Trophoblast cell (in vitro differentiated cells and primary cell): ENCODE measurements around the gene PSMA7.
A peak's percentile ranks its signal among the peaks of the same experiment; 100 is the strongest.

Experiments
- DNase-seq, 2 donors: peaks; one replicate each; pipeline ENCODE4 v3.0.0-alpha.2; 2016
- H2AFZ ChIP-seq: 2 replicates; pipeline ENCODE4 v1.6.1; 2013; ENCODE audit warnings: low read length, moderate library complexity, mild to moderate bottlenecking; ENCODE audit not compliant: insufficient read depth, poor library complexity
- H2AK5ac ChIP-seq: 2 replicates; pipeline ENCODE4 v1.6.1; 2013; ENCODE audit warnings: mild to moderate bottlenecking, low read length
- H2BK120ac ChIP-seq: 2 replicates; pipeline ENCODE4 v1.6.1; 2013; ENCODE audit warnings: low read length, mild to moderate bottlenecking, moderate library complexity; ENCODE audit not compliant: insufficient read depth, poor library complexity
- H2BK12ac ChIP-seq: 2 replicates; pipeline ENCODE4 v1.6.1; 2013; ENCODE audit warnings: mild to moderate bottlenecking, low read length, moderate library complexity
- H2BK5ac ChIP-seq: 2 replicates; pipeline ENCODE4 v1.6.1; 2013; ENCODE audit warnings: low read length, low read depth, moderate library complexity, mild to moderate bottlenecking; ENCODE audit not compliant: poor library complexity
- H3K14ac ChIP-seq: 2 replicates; pipeline ENCODE4 v1.6.1; 2013; ENCODE audit warnings: mild to moderate bottlenecking, low read length
- H3K18ac ChIP-seq: 2 replicates; pipeline ENCODE4 v1.6.1; 2013; ENCODE audit warnings: mild to moderate bottlenecking, low read length
- H3K23ac ChIP-seq: 2 replicates; pipeline ENCODE4 v1.6.1; 2013; ENCODE audit warnings: low read length
- H3K27ac ChIP-seq: 2 replicates; pipeline ENCODE4 v1.5.1; 2013; ENCODE audit warnings: low read depth, mild to moderate bottlenecking, inconsistent platforms, low read length, moderate library complexity
- H3K27me3 ChIP-seq: 2 replicates; pipeline ENCODE4 v1.6.1; 2013; ENCODE audit warnings: inconsistent platforms, mild to moderate bottlenecking, low read length, moderate library complexity; ENCODE audit not compliant: insufficient read depth
- H3K36me3 ChIP-seq, 2 experiments: 1 replicate in 1 of 2; 2 replicates in 1 of 2; pipeline ENCODE4 v1.6.1; 2013; ENCODE audit warnings: low read length in 2 of 2, mild to moderate bottlenecking in 2 of 2, moderate library complexity in 1 of 2; ENCODE audit not compliant: insufficient read depth in 2 of 2, control insufficient read depth in 1 of 2
- H3K4ac ChIP-seq: 2 replicates; pipeline ENCODE4 v1.6.1; 2013; ENCODE audit warnings: low read depth, mild to moderate bottlenecking, low read length, moderate library complexity
- H3K4me1 ChIP-seq, 2 experiments: 1 replicate in 1 of 2; 2 replicates in 1 of 2; pipeline ENCODE4 v1.6.1; 2013; ENCODE audit warnings: low read length in 2 of 2, mild to moderate bottlenecking in 2 of 2, moderate library complexity in 1 of 2; ENCODE audit not compliant: insufficient read depth in 2 of 2, control insufficient read depth in 1 of 2
- H3K4me2 ChIP-seq: 2 replicates; pipeline ENCODE4 v1.6.1; 2013; ENCODE audit warnings: inconsistent platforms, mild to moderate bottlenecking, low read length, moderate library complexity
- H3K4me3 ChIP-seq: 2 replicates; pipeline ENCODE4 v1.5.1; 2013; ENCODE audit warnings: mild to moderate bottlenecking, low read depth, low read length, inconsistent platforms
- H3K79me1 ChIP-seq: one replicate; pipeline ENCODE4 v1.6.1; 2013; ENCODE audit warnings: low read length
- H3K79me2 ChIP-seq: 2 replicates; pipeline ENCODE4 v1.6.1; 2013; ENCODE audit warnings: low read length, mild to moderate bottlenecking; ENCODE audit not compliant: control insufficient read depth, insufficient read depth, poor library complexity
- H3K9ac ChIP-seq: 2 replicates; pipeline ENCODE4 v1.6.1; 2013; ENCODE audit warnings: mild to moderate bottlenecking, low read length
- H3K9me3 ChIP-seq: 2 replicates; pipeline ENCODE4 v1.6.1; 2013; ENCODE audit warnings: low read depth, mild to moderate bottlenecking, control low read depth, inconsistent platforms, low read length; ENCODE audit not compliant: insufficient read depth
- H4K12ac ChIP-seq: 2 replicates; pipeline ENCODE4 v1.6.1; 2013; ENCODE audit warnings: low read depth, mild to moderate bottlenecking, low read length, moderate library complexity
- H4K8ac ChIP-seq: 2 replicates; pipeline ENCODE4 v1.6.1; 2013; ENCODE audit warnings: low read depth, mild to moderate bottlenecking, low read length, moderate library complexity
- H4K91ac ChIP-seq: one replicate; pipeline ENCODE4 v1.6.1; 2013; ENCODE audit warnings: low read depth, mild to moderate bottlenecking, low read length, moderate library complexity
- WGBS: extraction: QIAGEN DNeasy Blood & Tissue Kit; methylation state at CpG from one replicate; pipeline ENCODE4 v1.1.7; 2013; ENCODE audit warnings: missing lambda C conversion rate; ENCODE audit not compliant: insufficient read length, insufficient coverage; ENCODE audit errors: extremely low coverage; 5-methylcytosine and 5-hydroxymethylcytosine counted together

The PSMA7 gene

DNA sequence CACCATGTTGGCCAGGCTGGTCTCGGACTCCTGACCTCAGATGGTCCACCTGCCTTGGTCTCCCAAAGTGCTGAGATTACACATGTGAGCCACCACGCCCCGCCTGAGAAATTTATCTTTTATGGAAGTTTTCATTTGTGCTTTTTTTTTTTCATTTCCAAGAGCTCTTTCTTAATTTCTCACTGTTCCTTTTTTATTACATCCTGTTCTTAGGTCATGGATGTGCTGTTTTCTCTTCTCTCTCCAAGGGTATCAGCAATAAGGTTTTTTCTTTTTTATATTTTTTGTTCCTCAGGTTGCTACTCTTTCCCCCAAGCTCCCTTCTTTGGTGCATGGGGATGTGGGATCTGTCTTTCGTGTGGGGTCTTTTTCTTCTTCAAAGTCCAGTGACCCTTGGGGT, 42.1 kb downstream of the PSMA7 start:
- no peak overlapping the region for H3K4me3 ChIP-seq
- H4K8ac ChIP-seq, result no peak overlapping the region
- H3K18ac ChIP-seq, result no peak overlapping the region
- H3K9ac ChIP-seq, result no peak overlapping the region
- H4K91ac ChIP-seq, result no peak overlapping the region
- H2BK12ac ChIP-seq, result no peak overlapping the region
- H3K23ac ChIP-seq, result no peak overlapping the region
- H3K79me1 ChIP-seq, result no peaks in the 10 kb centered on the region
- H3K27me3 ChIP-seq, result no peaks in the 10 kb centered on the region
- H3K79me2 ChIP-seq, result no peaks in the 10 kb centered on the region
- no peak overlapping the region for H2BK120ac ChIP-seq
- no peak overlapping the region for H2BK5ac ChIP-seq
- DNase-seq, result no peak
- H3K14ac ChIP-seq, result no peak overlapping the region
- no peak overlapping the region for H3K4me2 ChIP-seq
- H2AFZ ChIP-seq, result no peak overlapping the region
- H3K4me1 ChIP-seq, result no peaks in the 10 kb centered on the region
- H3K9me3 ChIP-seq, result peaks cover 12% of the 10 kb centered on the region
- no peak overlapping the region for H4K12ac ChIP-seq
- H2AK5ac ChIP-seq, result no peak overlapping the region
- no peak overlapping the region for H3K4ac ChIP-seq
- no peaks in the 10 kb centered on the region for H3K36me3 ChIP-seq
- WGBS, result no CpG with 5 or more reads among the region's 4 CpGs
- H3K27ac ChIP-seq, result no peak overlapping the region

DNA sequence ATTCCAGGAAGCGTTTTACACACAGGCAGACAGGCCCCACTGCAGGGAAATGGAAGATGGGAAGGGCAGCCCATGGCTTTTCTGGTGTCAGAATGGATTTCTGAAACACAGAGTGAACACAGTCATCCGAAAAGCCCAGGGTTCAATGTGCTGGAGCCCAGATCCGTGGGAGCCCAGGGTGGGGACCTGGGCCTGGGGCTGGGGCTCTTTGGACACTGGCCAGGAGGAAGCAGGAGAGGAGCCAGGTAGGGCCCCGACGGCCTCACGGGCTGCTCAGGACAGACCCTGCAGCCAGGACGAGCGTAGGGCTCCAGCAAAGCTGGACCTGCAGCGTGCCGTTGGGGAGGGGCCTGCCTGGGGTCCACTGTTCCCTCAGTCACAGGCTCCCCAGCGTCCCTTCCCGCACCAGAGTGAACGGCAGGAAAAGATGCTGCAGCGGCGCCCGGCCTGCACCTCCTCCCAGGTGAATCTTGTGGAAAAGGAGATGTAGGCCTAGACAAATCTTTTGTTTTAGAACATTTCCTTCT, 45.2 kb downstream of the PSMA7 start:
- Histone ChIP-seq H2AK5ac (no peak overlapping the region), H4K91ac (no peak overlapping the region), H3K4me2 (no peak overlapping the region), H2AFZ (no peak overlapping the region), H3K23ac (no peak overlapping the region), H2BK120ac (no peak overlapping the region), H3K27ac (no peak overlapping the region), H3K18ac (no peak overlapping the region), H3K14ac (no peak overlapping the region), H4K8ac (no peak overlapping the region), H3K79me1 (no peaks in the 10 kb centered on the region), H3K9ac (no peak overlapping the region), H3K4me3 (no peak overlapping the region), H3K36me3 (no peaks in the 10 kb centered on the region), H3K4me1 (no peaks in the 10 kb centered on the region), H3K79me2 (no peaks in the 10 kb centered on the region), H3K9me3 (peaks cover 10% of the 10 kb centered on the region), H3K27me3 (no peaks in the 10 kb centered on the region), H2BK5ac (no peak overlapping the region), H2BK12ac (no peak overlapping the region), H3K4ac (no peak overlapping the region), H4K12ac (no peak overlapping the region)
- DNase-seq, result no peak
- WGBS, result no CpG with 5 or more reads among the region's 16 CpGs

DNA sequence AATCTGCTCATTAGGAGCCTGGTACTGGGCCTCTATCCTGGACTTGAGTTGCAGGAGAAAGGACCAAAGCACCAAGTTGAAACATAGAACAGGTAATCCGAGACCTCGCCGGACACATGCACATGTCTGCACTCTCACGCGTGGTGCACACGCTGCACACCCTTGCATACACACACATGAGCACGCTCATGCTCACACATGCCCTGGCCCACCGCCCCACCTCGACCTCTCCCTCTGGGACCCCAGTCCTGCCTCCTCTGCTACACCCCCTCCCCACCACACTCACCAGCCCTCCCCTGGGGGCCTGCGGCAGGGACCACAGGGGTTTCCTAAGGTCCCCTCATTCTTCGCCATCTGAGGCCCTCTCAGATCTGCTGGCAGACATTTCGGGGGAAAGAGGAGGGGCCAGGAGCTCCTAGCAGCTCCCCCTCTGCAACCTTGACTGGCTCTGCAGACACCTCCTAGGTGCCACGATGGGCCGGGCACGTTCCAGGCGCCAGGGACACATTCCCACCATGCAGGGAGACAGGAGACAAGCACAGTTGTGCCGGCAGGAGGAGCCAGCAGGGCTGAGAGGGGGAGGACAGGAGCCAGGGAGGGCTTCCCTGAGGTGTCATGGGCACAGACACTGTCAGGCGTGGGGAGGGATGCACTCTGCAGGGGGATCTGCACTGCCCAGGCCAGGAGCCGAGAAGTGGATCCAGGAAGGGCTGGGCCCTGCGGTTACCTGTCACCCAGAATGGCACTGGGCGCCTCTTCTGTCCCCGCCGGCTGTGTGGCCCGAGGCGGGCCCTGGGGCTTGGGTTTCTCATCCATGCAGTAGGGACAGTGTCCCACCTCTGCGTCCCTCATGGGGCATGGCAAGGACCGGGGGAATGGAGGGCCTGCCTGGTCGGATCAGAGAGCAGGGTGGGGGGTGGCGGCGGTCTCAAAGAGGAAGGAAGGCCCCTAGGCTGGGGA, 46.5 kb downstream of the PSMA7 start:
- H4K91ac ChIP-seq, result no peak overlapping the region
- no peaks in the 10 kb centered on the region for H3K79me2 ChIP-seq
- no peak overlapping the region for H2AK5ac ChIP-seq
- no peak overlapping the region for H4K8ac ChIP-seq
- H3K4me2 ChIP-seq, result no peak overlapping the region
- H3K9me3 ChIP-seq, result peaks cover 8% of the 10 kb centered on the region
- DNase-seq, result peak in 1 of 2 donors; percentile 15
- H2BK12ac ChIP-seq, result no peak overlapping the region
- no peak overlapping the region for H3K18ac ChIP-seq
- no peak overlapping the region for H4K12ac ChIP-seq
- no peak overlapping the region for H2AFZ ChIP-seq
- no peak overlapping the region for H2BK5ac ChIP-seq
- H3K27me3 ChIP-seq, result no peaks in the 10 kb centered on the region
- H3K27ac ChIP-seq, result no peak overlapping the region
- no peak overlapping the region for H3K4ac ChIP-seq
- H3K36me3 ChIP-seq, result no peaks in the 10 kb centered on the region
- H3K14ac ChIP-seq, result no peak overlapping the region
- H3K4me1 ChIP-seq, result no peaks in the 10 kb centered on the region
- H2BK120ac ChIP-seq, result no peak overlapping the region
- no peak overlapping the region for H3K4me3 ChIP-seq
- WGBS, result no CpG with 5 or more reads among the region's 30 CpGs
- H3K9ac ChIP-seq, result no peak overlapping the region
- no peaks in the 10 kb centered on the region for H3K79me1 ChIP-seq
- no peak overlapping the region for H3K23ac ChIP-seq

DNA sequence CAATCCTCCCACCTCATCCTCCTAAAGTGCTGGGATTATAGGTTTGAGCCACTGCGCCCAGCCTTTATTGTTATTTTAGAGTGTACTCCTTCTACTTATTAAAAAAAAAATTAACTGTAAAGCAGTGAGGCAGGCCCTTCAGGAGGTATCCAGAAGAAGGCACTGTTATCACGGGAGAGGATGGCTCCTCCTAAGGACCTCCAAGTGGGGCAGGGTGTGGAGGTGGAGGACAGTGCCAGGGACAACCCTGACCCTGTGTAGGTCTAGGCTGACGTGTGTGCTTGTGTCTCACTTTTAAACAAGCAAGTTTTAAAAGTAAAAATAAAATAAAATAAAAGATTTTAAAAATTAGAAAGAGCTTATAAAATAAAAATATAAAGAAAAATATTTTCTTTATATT, 53.8 kb downstream of the PSMA7 start:
- H3K4ac ChIP-seq, result no peak overlapping the region
- no peak overlapping the region for H3K14ac ChIP-seq
- no peaks in the 10 kb centered on the region for H3K27me3 ChIP-seq
- H3K4me1 ChIP-seq, result peaks cover 5 to 11% of the 10 kb centered on the region in 2 experiments
- H4K12ac ChIP-seq, result no peak overlapping the region
- H2BK5ac ChIP-seq, result no peak overlapping the region
- H3K36me3 ChIP-seq, result no peaks in the 10 kb centered on the region
- DNase-seq, result no peak
- H3K18ac ChIP-seq, result no peak overlapping the region
- peak overlapping the region; percentile 21 for H2BK120ac ChIP-seq
- H3K23ac ChIP-seq, result no peak overlapping the region
- H3K79me2 ChIP-seq, result no peaks in the 10 kb centered on the region
- H2BK12ac ChIP-seq, result no peak overlapping the region
- no peak overlapping the region for H3K4me3 ChIP-seq
- no peak overlapping the region for H2AFZ ChIP-seq
- no peak overlapping the region for H2AK5ac ChIP-seq
- no CpG with 5 or more reads among the region's 3 CpGs for WGBS
- no peak overlapping the region for H4K8ac ChIP-seq
- peaks cover 3% of the 10 kb centered on the region for H3K79me1 ChIP-seq
- no peak overlapping the region for H3K4me2 ChIP-seq
- H3K9me3 ChIP-seq, result peaks cover 10% of the 10 kb centered on the region
- no peak overlapping the region for H3K27ac ChIP-seq
- H4K91ac ChIP-seq, result peak overlapping the region; percentile 30
- H3K9ac ChIP-seq, result no peak overlapping the region
